GM12878 (cell line): Measurements from ENCODE around the gene PHF21B. TPM values are rescaled to one million over a fixed set of nuclear protein-coding genes. Genes with fewer than 3 reads are reported as not detected.

Experiments
- ATAC-seq: fragments of 200-7000 bp; cut with Tn5 transposase; 3 replicates; pipeline ENCODE4 v1.9.1; 2020; ENCODE audit warnings: mild to moderate bottlenecking, moderate library complexity
- BruUV-seq: library from RNA; stranded (reverse); fragments of 400-500 nt; replicated peaks from 2 replicates; lab custom pipeline; 2021; lab: Mats Ljungman, UMichigan
- CTCF ChIA-PET: fragments of 300-600 bp; sonication (Branson Sonifier 250); formaldehyde crosslinking; extraction: SDS; loops from one replicate; lab custom pipeline; 2021; ENCODE audit warnings: inconsistent platforms; lab: Yijun Ruan, JAX
- POLR2A ChIA-PET: fragments of 350-600 bp; formaldehyde crosslinking; extraction: SDS; loops from one replicate; lab custom pipeline; 2021; ENCODE audit warnings: inconsistent platforms; lab: Charles Lee
- RAD21 ChIA-PET: fragments of 300-600 bp; sonication (Branson Sonifier 250); formaldehyde crosslinking; loops from one replicate; lab custom pipeline; 2023; ENCODE audit warnings: antibody characterized with exemption; ENCODE audit not compliant: unreplicated experiment; lab: Charles Lee
- SMC1A ChIA-PET: fragments of 300-600 bp; sonication (Branson Sonifier 250); formaldehyde crosslinking; loops from one replicate; lab custom pipeline; 2023; ENCODE audit not compliant: unreplicated experiment, uncharacterized antibody; lab: Charles Lee
- DNase-seq: peaks from one replicate; pipeline ENCODE4 v3.0.0-alpha.2; 2011; ENCODE audit warnings: low read depth, low spot score
- FAIRE-seq: peaks from 3 replicates; lab custom pipeline; 2011; peaks lifted over from hg19 to GRCh38; lab: Jason Lieb, UNC
- H2AFZ ChIP-seq: 2 replicates; pipeline ENCODE4 v1.6.0; 2011; ENCODE audit warnings: low read depth, low read length, control low read depth; ENCODE audit not compliant: control insufficient read depth
- H3K27ac ChIP-seq: 2 replicates; pipeline ENCODE4 v1.5.1; 2011; ENCODE audit warnings: control low read depth; ENCODE audit not compliant: control insufficient read depth, insufficient read depth
- H3K27me3 ChIP-seq, 2 experiments: replicated peaks in 1 of 2; 2 replicates each; pipeline versions ENCODE4 v1.6.0 to v1.6.1; 2011; ENCODE audit warnings: low read length in 1 of 2; ENCODE audit not compliant: control insufficient read depth in 2 of 2, insufficient read depth in 2 of 2
- H3K36me3 ChIP-seq, 2 experiments: 2 replicates each; pipeline ENCODE4 v1.5.1; 2011; ENCODE audit warnings: low read length in 1 of 2; ENCODE audit not compliant: control insufficient read depth in 2 of 2, insufficient read depth in 2 of 2
- H3K4me1 ChIP-seq: 2 replicates; pipeline ENCODE4 v1.6.1; 2011; ENCODE audit warnings: mild to moderate bottlenecking, low read length, moderate library complexity, mixed read lengths; ENCODE audit not compliant: control insufficient read depth, insufficient read depth
- H3K4me2 ChIP-seq: 2 replicates; pipeline ENCODE4 v1.6.0; 2011; ENCODE audit warnings: control low read depth; ENCODE audit not compliant: control insufficient read depth, insufficient read depth
- H3K4me3 ChIP-seq: fragments of 200-600 bp; sonication (generic); 2 replicates; pipeline ENCODE4 v1.5.1; 2016
- H3K79me2 ChIP-seq: 2 replicates; pipeline ENCODE4 v1.6.0; 2011; ENCODE audit warnings: low read length; ENCODE audit not compliant: control insufficient read depth, insufficient read depth
- H3K9ac ChIP-seq: 2 replicates; pipeline ENCODE4 v1.8.0; 2011; ENCODE audit warnings: low read length, control low read depth, mixed read lengths; ENCODE audit not compliant: control insufficient read depth, insufficient read depth
- H3K9me3 ChIP-seq: replicated peaks from 3 replicates; pipeline ENCODE4 v1.5.1; 2011; ENCODE audit warnings: mild to moderate bottlenecking, low read length; ENCODE audit not compliant: control insufficient read depth, insufficient read depth
- H4K20me1 ChIP-seq: 2 replicates; pipeline ENCODE4 v1.6.0; 2011; ENCODE audit not compliant: control insufficient read depth, insufficient read depth
- ASH2L ChIP-seq: fragments of 300-600, 200-600 bp; sonication (generic); IDR thresholded peaks from 2 replicates; pipeline ENCODE4 v1.6.1; 2017; ENCODE audit warnings: low read depth, mild to moderate bottlenecking, borderline replicate concordance
- BCL11A ChIP-seq: IDR thresholded peaks from 2 replicates; pipeline ENCODE4 v1.6.1; 2011; ENCODE audit warnings: low read depth, low read length
- CREM ChIP-seq: IDR thresholded peaks from 2 replicates; pipeline ENCODE4 v1.6.1; 2014; ENCODE audit warnings: antibody characterized with exemption, low read depth
- DPF2 ChIP-seq: fragments of 450-650 bp; IDR thresholded peaks from 2 replicates; pipeline ENCODE4 v1.6.1; 2017; ENCODE audit warnings: mild to moderate bottlenecking
- GABPA ChIP-seq: IDR thresholded peaks from 2 replicates; pipeline ENCODE4 v1.6.1; 2014; ENCODE audit warnings: antibody characterized with exemption, low read depth, mild to moderate bottlenecking, inconsistent platforms
- HDAC2 ChIP-seq: fragments of 200-600 bp; sonication (generic); IDR thresholded peaks from 2 replicates; pipeline ENCODE4 v1.6.1; 2017
- IKZF2 ChIP-seq, 2 experiments: fragments of 450-650 bp; IDR thresholded peaks; 2 replicates each; pipeline ENCODE4 v1.6.1; 2017; ENCODE audit warnings: mild to moderate bottlenecking in 2 of 2, moderate library complexity in 2 of 2
- PML ChIP-seq: IDR thresholded peaks from 2 replicates; pipeline ENCODE4 v1.6.1; 2012; ENCODE audit warnings: low read length, inconsistent platforms
- POLR2AphosphoS2 ChIP-seq: IDR thresholded peaks from 2 replicates; pipeline ENCODE4 v1.6.1; 2011; ENCODE audit warnings: low read depth, mild to moderate bottlenecking, low read length, improper control_type of control experiment, moderate library complexity
- SMC3 ChIP-seq: IDR thresholded peaks from 2 replicates; pipeline ENCODE4 v1.6.1; 2011; ENCODE audit warnings: low read length, improper control_type of control experiment, borderline replicate concordance
- TBL1XR1 ChIP-seq: IDR thresholded peaks from 2 replicates; pipeline ENCODE4 v1.6.1; 2012; ENCODE audit warnings: low read depth, low read length, improper control_type of control experiment
- ZNF622 ChIP-seq: fragments of 450-650 bp; IDR thresholded peaks from 2 replicates; pipeline ENCODE4 v1.6.1; 2017; ENCODE audit warnings: mild to moderate bottlenecking, inconsistent platforms
- WGBS: methylation state at CpG from one replicate; pipeline ENCODE4 v1.1.6; 2016; ENCODE audit warnings: low lambda C conversion rate; ENCODE audit not compliant: insufficient replicate concordance, insufficient coverage; ENCODE audit errors: missing lambda C conversion rate; 5-methylcytosine and 5-hydroxymethylcytosine counted together
- in situ Hi-C: fragments of 300-500 bp; cut with MboI; formaldehyde crosslinking; loops from 9 replicates; pipeline ENCODE4 v1.14.3; 2018; ENCODE audit warnings: mixed read lengths
- intact Hi-C: fragments of 100-400 bp; cut with micrococcal nuclease; formaldehyde crosslinking; loops from one replicate; pipeline ENCODE4 v1.14.2; 2022; ENCODE audit not compliant: unreplicated experiment
- polyA plus RNA-seq, 11 experiments: library from polyadenylated mRNA; depleted of rRNA in 4 of 11; unstranded in 6 of 11; stranded (reverse) in 5 of 11; fragments of >200 nt; fragmentation: Nextera tagmentation in 4 of 11; fragmentation: Illumina TruSeq in 1 of 11; extraction: Ambion mirVana in 4 of 11; extraction: Trizol in 1 of 11; gene quantifications; 1 replicate in 1 of 11; 2 replicates in 10 of 11; pipeline versions ENCODE4 v1.2.1 to v1.2.3, GENCODE V29; 2011 to 2016; ENCODE audit warnings: inconsistent platforms in 2 of 11, missing spikeins in 2 of 11, low read depth in 1 of 11
- total RNA-seq, 4 experiments: library from RNA; depleted of rRNA in 3 of 4; stranded (reverse); fragments of >200 nt in 3 of 4; fragmentation: Illumina TruSeq in 1 of 4; extraction: Trizol in 1 of 4; gene quantifications; 2 replicates each; pipeline versions ENCODE4 v1.2.1 to v1.2.3, GENCODE V29; 2013 to 2021
- TF ChIP-seq, protein P1 (sequence below): fragments of 450-650 bp; formaldehyde crosslinking; IDR thresholded peaks from 2 replicates; pipeline ENCODE4 v1.5.0; 2022; ENCODE audit warnings: mild to moderate bottlenecking, missing genetic modification characterization

Gene PHF21B
- total and polyA plus RNA-seq, 10 of the 15 experiments (the other 5 are each of a cell fraction or from before 2014, with no cell fraction given) = 0.03 to 0.35 TPM; not detected in 8

- TF ChIP-seq, protein P1, sequence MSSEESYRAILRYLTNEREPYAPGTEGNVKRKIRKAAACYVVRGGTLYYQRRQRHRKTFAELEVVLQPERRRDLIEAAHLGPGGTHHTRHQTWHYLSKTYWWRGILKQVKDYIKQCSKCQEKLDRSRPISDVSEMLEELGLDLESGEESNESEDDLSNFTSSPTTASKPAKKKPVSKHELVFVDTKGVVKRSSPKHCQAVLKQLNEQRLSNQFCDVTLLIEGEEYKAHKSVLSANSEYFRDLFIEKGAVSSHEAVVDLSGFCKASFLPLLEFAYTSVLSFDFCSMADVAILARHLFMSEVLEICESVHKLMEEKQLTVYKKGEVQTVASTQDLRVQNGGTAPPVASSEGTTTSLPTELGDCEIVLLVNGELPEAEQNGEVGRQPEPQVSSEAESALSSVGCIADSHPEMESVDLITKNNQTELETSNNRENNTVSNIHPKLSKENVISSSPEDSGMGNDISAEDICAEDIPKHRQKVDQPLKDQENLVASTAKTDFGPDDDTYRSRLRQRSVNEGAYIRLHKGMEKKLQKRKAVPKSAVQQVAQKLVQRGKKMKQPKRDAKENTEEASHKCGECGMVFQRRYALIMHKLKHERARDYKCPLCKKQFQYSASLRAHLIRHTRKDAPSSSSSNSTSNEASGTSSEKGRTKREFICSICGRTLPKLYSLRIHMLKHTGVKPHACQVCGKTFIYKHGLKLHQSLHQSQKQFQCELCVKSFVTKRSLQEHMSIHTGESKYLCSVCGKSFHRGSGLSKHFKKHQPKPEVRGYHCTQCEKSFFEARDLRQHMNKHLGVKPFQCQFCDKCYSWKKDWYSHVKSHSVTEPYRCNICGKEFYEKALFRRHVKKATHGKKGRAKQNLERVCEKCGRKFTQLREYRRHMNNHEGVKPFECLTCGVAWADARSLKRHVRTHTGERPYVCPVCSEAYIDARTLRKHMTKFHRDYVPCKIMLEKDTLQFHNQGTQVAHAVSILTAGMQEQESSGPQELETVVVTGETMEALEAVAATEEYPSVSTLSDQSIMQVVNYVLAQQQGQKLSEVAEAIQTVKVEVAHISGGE (CRISPR knock-in tag) = no peak
- TF ChIP-seq IKZF2 (IDR thresholded peaks at IDR 0.05) (no peak), TBL1XR1 (no peak), SMC3 (no peak), DPF2 (no peak), ZNF622 (no peak), BCL11A (no peak), GABPA (no peak), PML (no peak), CREM (no peak), POLR2AphosphoS2 (no peak), ASH2L (no peak), HDAC2 (no peak)
- SMC1A ChIA-PET = no interaction called here
- no peak overlapping the region for H2AFZ ChIP-seq
- 57% methylated on average over 24 of the region's 24 CpGs for WGBS
- intact Hi-C loops = no loop called here
- no peaks in the 10 kb centered on the region for H3K79me2 ChIP-seq
- no peak overlapping the region for H3K4me3 ChIP-seq
- POLR2A ChIA-PET = interaction anchor here (0.6 kb wide), 1 partner anchor 57 kb away, joined by 6 read pairs; no protein-coding TSS in a partner anchor
- H3K9ac ChIP-seq = no peak overlapping the region
- no peaks in the 10 kb centered on the region for H3K4me1 ChIP-seq
- in situ Hi-C loops = loop anchor here (25.0 kb wide), 1 partner anchor 1049 kb away; no protein-coding TSS in a partner anchor
- H3K4me2 ChIP-seq = no peak overlapping the region
- RAD21 ChIA-PET = no interaction called here
- no peaks in the 10 kb centered on the region for H3K27me3 ChIP-seq
- H4K20me1 ChIP-seq = no peaks in the 10 kb centered on the region
- H3K27ac ChIP-seq = no peak overlapping the region
- CTCF ChIA-PET = no interaction called here
- BruUV-seq = no TSS peak
- ATAC-seq = no peak
- no peaks in the 10 kb centered on the region for H3K36me3 ChIP-seq
- no peak for FAIRE-seq
- H3K9me3 ChIP-seq = no peaks in the 10 kb centered on the region; the same call in 2 of the 3 replicates
- DNase-seq = no peak
These were observed 96.4 kb downstream of the PHF21B start for GRCh38 chr22:44913198-44913983.
